NB4 (cell line): ENCODE data around the gene NFIL3.

ENCODE experiments used
- POLR2A ChIP-seq: IDR thresholded peaks from 2 replicates; pipeline ENCODE4 v1.6.1; 2011; ENCODE audit warnings: mild to moderate bottlenecking; ENCODE audit not compliant: insufficient read length; ENCODE audit errors: extremely low read depth
- TF ChIP-seq, protein P1 (sequence below): IDR thresholded peaks from one replicate; pipeline ENCODE4 v1.5.1; 2012; ENCODE audit warnings: low read depth, low read length
- TF ChIP-seq, protein P2 (sequence below): IDR thresholded peaks from 2 replicates; pipeline ENCODE4 v1.6.1; 2011; ENCODE audit warnings: low read depth, low read length

DNA sequence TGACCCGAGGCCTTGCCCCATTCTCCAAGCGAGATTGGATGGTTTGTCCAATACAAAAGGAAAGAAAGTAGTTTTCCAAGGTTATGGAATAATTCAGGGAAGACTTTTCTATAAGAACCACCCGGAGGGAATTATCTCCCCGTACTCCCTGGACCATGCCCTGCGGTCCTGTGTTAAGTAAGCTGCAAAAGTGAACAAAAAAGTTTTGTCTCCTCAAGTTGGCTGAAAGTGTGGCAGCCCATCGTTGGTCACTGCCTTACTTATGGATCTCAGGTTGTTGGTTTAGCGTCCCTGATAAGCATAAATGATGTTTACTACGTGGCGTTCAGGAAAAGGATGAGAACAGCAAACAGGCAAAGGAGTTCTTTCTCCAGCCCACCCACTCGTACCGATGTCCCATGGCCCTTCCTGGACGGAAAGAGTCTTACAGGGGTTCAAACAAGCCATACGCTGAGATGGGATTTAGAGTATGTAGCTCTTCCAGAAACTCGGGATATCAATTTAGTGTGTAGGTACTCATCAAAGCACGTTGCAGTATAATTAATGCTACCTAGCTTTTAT, 61.5 kb downstream of the NFIL3 start:
- TF ChIP-seq, protein P1, sequence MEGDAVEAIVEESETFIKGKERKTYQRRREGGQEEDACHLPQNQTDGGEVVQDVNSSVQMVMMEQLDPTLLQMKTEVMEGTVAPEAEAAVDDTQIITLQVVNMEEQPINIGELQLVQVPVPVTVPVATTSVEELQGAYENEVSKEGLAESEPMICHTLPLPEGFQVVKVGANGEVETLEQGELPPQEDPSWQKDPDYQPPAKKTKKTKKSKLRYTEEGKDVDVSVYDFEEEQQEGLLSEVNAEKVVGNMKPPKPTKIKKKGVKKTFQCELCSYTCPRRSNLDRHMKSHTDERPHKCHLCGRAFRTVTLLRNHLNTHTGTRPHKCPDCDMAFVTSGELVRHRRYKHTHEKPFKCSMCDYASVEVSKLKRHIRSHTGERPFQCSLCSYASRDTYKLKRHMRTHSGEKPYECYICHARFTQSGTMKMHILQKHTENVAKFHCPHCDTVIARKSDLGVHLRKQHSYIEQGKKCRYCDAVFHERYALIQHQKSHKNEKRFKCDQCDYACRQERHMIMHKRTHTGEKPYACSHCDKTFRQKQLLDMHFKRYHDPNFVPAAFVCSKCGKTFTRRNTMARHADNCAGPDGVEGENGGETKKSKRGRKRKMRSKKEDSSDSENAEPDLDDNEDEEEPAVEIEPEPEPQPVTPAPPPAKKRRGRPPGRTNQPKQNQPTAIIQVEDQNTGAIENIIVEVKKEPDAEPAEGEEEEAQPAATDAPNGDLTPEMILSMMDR = no peak
- no peak for TF ChIP-seq POLR2A
- TF ChIP-seq, protein P2, sequence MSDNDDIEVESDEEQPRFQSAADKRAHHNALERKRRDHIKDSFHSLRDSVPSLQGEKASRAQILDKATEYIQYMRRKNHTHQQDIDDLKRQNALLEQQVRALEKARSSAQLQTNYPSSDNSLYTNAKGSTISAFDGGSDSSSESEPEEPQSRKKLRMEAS = peak; percentile 3; the same call in 1 of the 2 replicates
